ENCODE results near the gene CEP290.

DNA sequence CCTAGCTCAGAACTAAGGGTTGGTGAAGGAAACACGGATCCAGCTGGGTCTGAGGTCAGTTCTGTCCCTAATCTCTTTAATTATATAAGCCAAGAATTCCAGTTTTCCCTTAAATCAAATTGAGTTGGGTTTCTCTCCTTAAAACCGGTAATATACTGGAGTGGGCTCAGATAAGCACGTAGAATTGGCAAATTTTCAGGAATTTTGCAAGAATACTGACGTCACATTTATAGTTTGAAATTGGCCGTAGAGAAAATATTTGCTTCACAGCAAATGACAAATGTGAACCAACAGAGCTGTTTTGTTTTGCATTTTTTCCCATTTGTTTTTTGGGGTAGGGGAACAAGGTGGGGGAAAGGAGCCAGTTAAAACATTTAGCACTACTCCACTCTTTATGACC is 130.1 kb downstream of the CEP290 start:
- TF ChIP-seq, protein P1, sequence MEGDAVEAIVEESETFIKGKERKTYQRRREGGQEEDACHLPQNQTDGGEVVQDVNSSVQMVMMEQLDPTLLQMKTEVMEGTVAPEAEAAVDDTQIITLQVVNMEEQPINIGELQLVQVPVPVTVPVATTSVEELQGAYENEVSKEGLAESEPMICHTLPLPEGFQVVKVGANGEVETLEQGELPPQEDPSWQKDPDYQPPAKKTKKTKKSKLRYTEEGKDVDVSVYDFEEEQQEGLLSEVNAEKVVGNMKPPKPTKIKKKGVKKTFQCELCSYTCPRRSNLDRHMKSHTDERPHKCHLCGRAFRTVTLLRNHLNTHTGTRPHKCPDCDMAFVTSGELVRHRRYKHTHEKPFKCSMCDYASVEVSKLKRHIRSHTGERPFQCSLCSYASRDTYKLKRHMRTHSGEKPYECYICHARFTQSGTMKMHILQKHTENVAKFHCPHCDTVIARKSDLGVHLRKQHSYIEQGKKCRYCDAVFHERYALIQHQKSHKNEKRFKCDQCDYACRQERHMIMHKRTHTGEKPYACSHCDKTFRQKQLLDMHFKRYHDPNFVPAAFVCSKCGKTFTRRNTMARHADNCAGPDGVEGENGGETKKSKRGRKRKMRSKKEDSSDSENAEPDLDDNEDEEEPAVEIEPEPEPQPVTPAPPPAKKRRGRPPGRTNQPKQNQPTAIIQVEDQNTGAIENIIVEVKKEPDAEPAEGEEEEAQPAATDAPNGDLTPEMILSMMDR (IDR thresholded peaks at IDR 0.05) = no peak
- no peak for TF ChIP-seq POLR2A (IDR thresholded peaks at IDR 0.05)
- no peak for TF ChIP-seq EP300 (IDR thresholded peaks at IDR 0.05)

All from upper lobe of left lung (tissue), 4 donors.